ENCODE measurements around the gene RANBP3L. TPM values are rescaled to one million over a fixed set of nuclear protein-coding genes. Genes with fewer than 3 reads are reported as not detected.
A peak's percentile ranks its signal among the peaks of the same experiment; 100 is the strongest.

The RANBP3L gene
- total and polyA plus RNA-seq, 8 donors = 0.08 to 0.43 (median 0.23) TPM; not detected in 2

DNA sequence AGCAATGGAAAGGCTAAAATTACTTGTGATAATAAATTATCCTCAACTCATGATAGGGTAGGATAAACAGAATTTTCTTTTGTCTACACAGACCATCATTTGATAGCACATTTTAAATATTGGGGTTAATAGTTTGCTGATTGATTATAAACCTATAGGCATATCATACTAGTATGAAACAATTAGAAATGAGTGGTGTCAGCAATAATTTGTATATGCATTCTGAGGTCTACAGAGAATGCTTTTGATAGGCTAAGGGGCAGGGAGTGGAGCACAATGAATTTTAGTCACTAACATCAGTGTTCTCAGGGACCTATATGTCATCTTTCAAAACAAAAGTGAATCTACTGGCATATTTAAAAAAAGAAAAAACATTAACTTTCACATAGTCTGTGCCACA lies 32.2 kb downstream of the RANBP3L start:
- TF ChIP-seq, protein P1, sequence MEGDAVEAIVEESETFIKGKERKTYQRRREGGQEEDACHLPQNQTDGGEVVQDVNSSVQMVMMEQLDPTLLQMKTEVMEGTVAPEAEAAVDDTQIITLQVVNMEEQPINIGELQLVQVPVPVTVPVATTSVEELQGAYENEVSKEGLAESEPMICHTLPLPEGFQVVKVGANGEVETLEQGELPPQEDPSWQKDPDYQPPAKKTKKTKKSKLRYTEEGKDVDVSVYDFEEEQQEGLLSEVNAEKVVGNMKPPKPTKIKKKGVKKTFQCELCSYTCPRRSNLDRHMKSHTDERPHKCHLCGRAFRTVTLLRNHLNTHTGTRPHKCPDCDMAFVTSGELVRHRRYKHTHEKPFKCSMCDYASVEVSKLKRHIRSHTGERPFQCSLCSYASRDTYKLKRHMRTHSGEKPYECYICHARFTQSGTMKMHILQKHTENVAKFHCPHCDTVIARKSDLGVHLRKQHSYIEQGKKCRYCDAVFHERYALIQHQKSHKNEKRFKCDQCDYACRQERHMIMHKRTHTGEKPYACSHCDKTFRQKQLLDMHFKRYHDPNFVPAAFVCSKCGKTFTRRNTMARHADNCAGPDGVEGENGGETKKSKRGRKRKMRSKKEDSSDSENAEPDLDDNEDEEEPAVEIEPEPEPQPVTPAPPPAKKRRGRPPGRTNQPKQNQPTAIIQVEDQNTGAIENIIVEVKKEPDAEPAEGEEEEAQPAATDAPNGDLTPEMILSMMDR (IDR thresholded peaks at IDR 0.05) = no peak
- intact Hi-C loops (cut with DNase I) = no loop called here
- ATAC-seq (no peak), DNase-seq (no peak), FAIRE-seq (no peak)
- Histone ChIP-seq H3K27me3 (no peaks in the 10 kb centered on the region), H3K9me3 (no peaks in the 10 kb centered on the region), H3K27ac (no peak overlapping the region), H3K4me1 (no peaks in the 10 kb centered on the region), H3K4me3 (no peak overlapping the region), H3K36me3 (no peaks in the 10 kb centered on the region)

DNA sequence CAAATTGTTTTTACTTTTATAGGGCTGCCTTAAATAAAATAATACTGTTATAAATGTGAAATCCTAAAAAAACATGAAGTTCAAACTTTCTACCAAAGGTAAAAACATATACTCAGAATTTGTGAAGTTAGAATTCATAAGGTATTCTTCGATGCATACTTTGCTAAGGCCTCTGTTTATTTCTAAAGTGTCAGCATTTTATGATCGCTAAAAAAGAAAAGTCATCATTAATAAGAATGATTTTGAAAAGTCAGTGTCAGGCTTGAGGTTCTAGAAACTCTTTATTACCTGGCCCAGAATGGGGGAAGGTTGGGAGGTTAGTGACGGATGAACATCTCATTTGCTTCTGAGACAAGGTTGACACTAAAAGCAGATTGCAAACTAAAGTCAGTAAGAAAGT lies 33.8 kb downstream of the RANBP3L start:
- H3K4me3 ChIP-seq = no peak overlapping the region
- H3K27me3 ChIP-seq = no peaks in the 10 kb centered on the region
- no peaks in the 10 kb centered on the region for H3K36me3 ChIP-seq
- 92 to 95% methylated on average over 3 of the region's 3 CpGs for WGBS, 2 donors
- no peaks in the 10 kb centered on the region for H3K4me1 ChIP-seq
- no peak overlapping the region for H3K27ac ChIP-seq
- ATAC-seq (no peak), FAIRE-seq (no peak), DNase-seq (no peak)
- no peaks in the 10 kb centered on the region for H3K9me3 ChIP-seq
- TF ChIP-seq, protein P1 (IDR thresholded peaks at IDR 0.05) = no peak
- intact Hi-C loops (cut with DNase I) = no loop called here

DNA sequence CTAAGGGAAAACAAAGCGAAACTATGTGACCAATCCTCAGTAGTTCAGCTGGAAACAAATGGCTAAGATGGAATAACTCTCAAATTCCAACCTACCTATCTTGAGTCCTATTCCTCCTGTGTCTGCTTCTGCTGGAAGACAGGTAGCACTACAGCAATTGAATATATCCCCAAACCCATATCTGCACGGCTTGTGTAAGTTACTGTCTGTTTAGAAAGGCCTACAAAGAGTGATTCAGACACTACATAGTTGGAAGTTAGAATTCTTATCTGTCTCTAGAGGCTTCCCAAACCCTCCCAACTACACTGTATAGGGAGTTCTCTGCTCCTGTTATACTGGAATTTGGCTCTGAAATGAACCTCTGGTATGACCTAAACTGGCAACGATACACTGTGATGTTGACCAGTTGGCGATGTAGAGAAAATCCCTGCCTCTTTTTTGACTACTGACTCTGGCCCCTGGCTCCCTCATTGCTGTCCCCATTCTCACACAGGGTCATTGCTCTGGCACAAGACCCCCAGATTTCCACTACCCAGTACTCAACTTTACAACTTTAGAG lies 37.4 kb downstream of the RANBP3L start:
- WGBS, 2 donors = 80 to 84% methylated on average over 4 of the region's 4 CpGs
- intact Hi-C loops (cut with DNase I) = no loop called here

DNA sequence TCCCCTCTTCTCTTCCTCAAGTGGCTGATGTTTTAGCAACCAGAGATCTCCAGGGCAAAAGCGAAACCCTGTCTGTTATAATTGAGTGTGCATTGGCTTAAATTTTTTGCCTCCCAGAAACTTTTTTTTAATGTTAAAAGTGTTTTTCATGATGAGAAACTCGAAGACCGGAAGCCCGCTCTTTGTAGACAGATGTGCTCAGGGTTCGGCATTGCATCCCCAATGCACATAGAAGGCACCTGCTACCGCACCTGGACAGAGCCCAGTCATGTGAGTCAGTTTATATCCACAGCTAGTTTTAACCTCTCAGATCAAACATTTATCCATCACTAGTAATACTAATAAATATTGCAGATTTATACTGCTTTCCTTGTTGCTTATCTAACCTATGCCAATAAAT lies 40.5 kb downstream of the RANBP3L start:
- intact Hi-C loops (cut with DNase I) = no loop called here
- Histone ChIP-seq H3K36me3 (no peaks in the 10 kb centered on the region), H3K4me1 (no peaks in the 10 kb centered on the region), H3K27me3 (no peaks in the 10 kb centered on the region), H3K4me3 (no peak overlapping the region), H3K27ac (no peak overlapping the region), H3K9me3 (no peaks in the 10 kb centered on the region)
- DNase-seq (no peak), ATAC-seq (no peak), FAIRE-seq (no peak)
- TF ChIP-seq, protein P1 (IDR thresholded peaks at IDR 0.05) = no peak
- 83 to 85% methylated on average over 6 of the region's 6 CpGs for WGBS, 2 donors

More for the DNA sequence above, 37.4 kb downstream of the RANBP3L start:
- TF ChIP-seq, protein P1 (IDR thresholded peaks at IDR 0.05) = no peak
- Histone ChIP-seq H3K27ac (no peak overlapping the region), H3K4me1 (no peaks in the 10 kb centered on the region), H3K36me3 (no peaks in the 10 kb centered on the region), H3K4me3 (no peak overlapping the region), H3K27me3 (no peaks in the 10 kb centered on the region), H3K9me3 (no peaks in the 10 kb centered on the region)
- ATAC-seq = peak in 2 of 4 donors; percentile 29 to 43
- no peak for DNase-seq
- FAIRE-seq = no peak

DNA sequence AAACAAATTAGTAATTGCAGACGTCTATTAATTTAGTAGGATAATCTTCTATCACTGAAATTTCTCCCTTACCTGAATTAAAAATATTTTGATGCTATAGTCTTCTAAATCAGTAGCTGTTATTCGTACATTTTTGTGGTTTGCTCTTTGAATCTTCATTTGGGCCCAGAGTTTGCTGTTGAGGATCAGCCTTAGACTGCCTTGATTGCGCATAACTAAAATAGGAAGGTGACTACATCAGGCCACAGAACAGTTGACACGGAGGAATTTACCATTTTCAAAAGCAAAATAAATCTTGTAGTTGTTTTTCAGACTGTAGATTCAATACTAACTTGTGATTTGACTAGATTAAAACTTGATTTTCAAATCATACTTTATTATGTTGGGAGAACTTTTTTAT lies 48.1 kb downstream of the RANBP3L start:
- FAIRE-seq (no peak), DNase-seq (no peak), ATAC-seq (no peak)
- H3K27me3 ChIP-seq = no peaks in the 10 kb centered on the region
- H3K36me3 ChIP-seq = no peaks in the 10 kb centered on the region
- intact Hi-C loops (cut with DNase I) = no loop called here
- TF ChIP-seq, protein P1 (IDR thresholded peaks at IDR 0.05) = no peak
- no peaks in the 10 kb centered on the region for H3K4me1 ChIP-seq
- 67 to 74% methylated on average over 4 of the region's 4 CpGs for WGBS, 2 donors
- H3K9me3 ChIP-seq = no peaks in the 10 kb centered on the region
- no peak overlapping the region for H3K27ac ChIP-seq
- no peak overlapping the region for H3K4me3 ChIP-seq

Data from pancreas (tissue), 10 donors.